Measurements from ENCODE around the gene TEDDM1.

DNA sequence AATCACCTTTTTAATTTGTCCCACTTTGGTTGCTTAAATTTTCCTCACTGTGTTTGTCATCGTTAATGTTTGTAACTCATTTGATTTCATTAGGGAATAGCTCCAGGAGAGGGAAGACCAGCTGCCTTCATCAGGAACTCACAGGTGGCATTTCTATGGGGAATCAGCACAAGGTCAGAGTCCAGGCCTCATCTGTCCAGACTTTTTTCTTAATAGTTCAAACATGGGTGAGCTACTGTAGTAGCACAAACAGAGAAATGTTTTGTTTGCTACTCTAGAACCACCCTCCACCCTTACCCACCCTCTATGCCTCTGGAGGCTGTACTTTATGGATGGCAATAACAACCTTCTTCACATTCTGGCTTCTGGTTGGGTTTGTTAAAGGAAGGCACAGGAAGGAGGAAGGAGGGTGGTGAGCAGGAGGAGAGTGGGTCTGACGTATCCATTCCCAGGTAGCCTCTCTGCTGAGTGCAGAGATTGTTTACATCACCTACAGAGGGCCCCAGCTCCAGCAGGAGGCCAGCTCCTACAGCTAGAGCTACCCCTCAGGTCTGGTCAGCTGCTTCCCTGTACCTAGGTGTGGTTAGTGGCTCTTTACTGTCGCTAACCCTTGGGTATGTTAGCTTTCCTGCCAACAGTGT lies 8.1 kb upstream of the TEDDM1 start:
- TF ChIP-seq, protein P1, sequence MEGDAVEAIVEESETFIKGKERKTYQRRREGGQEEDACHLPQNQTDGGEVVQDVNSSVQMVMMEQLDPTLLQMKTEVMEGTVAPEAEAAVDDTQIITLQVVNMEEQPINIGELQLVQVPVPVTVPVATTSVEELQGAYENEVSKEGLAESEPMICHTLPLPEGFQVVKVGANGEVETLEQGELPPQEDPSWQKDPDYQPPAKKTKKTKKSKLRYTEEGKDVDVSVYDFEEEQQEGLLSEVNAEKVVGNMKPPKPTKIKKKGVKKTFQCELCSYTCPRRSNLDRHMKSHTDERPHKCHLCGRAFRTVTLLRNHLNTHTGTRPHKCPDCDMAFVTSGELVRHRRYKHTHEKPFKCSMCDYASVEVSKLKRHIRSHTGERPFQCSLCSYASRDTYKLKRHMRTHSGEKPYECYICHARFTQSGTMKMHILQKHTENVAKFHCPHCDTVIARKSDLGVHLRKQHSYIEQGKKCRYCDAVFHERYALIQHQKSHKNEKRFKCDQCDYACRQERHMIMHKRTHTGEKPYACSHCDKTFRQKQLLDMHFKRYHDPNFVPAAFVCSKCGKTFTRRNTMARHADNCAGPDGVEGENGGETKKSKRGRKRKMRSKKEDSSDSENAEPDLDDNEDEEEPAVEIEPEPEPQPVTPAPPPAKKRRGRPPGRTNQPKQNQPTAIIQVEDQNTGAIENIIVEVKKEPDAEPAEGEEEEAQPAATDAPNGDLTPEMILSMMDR (IDR thresholded peaks at IDR 0.05; ENCODE audit: low read depth, low read length), result no peak
- TF ChIP-seq EZH2phosphoT487 (IDR thresholded peaks at IDR 0.05; ENCODE audit: low read depth), result no peak

Measured in OCI-LY3 (cell line).